SH-SY5Y (cell line): ENCODE results near the gene TOPAZ1.

Experiments used
- GATA2 ChIP-seq: IDR thresholded peaks from 2 replicates; pipeline ENCODE4 v1.6.1; 2011; ENCODE audit warnings: mild to moderate bottlenecking, low read depth, low read length
- GATA3 ChIP-seq: IDR thresholded peaks from 2 replicates; pipeline ENCODE4 v1.6.1; 2011; ENCODE audit warnings: low read depth, mild to moderate bottlenecking, low read length, moderate library complexity

DNA sequence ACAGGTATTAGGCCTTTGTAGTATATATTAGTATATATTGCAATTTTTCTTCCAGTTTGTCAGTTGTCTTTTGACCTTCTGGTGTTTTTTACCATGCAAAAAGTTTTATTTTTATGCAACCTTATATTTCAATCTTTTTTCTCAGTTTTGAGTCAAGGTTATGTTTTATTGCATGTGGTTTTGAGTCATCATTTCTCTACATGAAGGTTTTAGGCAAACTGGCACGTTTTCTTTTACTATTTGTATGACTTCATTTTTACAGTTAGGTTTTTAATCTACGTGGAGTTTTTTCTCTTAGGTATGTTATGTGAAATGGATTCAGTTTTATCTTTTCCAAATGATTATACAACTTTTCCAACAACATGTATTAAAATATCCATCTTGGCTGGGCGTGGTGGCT lies 60.1 kb downstream of the TOPAZ1 start:
- TF ChIP-seq GATA3 (no peak), GATA2 (no peak)
